Keratinocyte (primary cell): ENCODE measurements around the gene ROBO4. TPM values are rescaled to one million over a fixed set of nuclear protein-coding genes. Genes with fewer than 3 reads are reported as not detected.

ENCODE experiments used
- DNase-seq: peaks from one replicate; pipeline ENCODE4 v3.0.0-alpha.2; 2011; ENCODE audit warnings: low read depth, missing footprints, low spot score
- FAIRE-seq: peaks from 2 replicates; lab custom pipeline; 2011; peaks lifted over from hg19 to GRCh38; lab: Jason Lieb, UNC
- H2AFZ ChIP-seq: 2 replicates; pipeline ENCODE4 v1.6.0; 2012; ENCODE audit warnings: low read length, control low read depth, inconsistent platforms; ENCODE audit not compliant: control insufficient read depth
- H3K27ac ChIP-seq: 2 replicates; pipeline ENCODE4 v1.5.1; 2011; ENCODE audit warnings: low read length; ENCODE audit not compliant: control insufficient read depth, insufficient read depth
- H3K27me3 ChIP-seq: 3 replicates; pipeline ENCODE4 v1.6.0; 2011; ENCODE audit warnings: low read length; ENCODE audit not compliant: control insufficient read depth, insufficient read depth; ENCODE audit errors: extremely low read depth
- H3K36me3 ChIP-seq, 2 experiments: 2 replicates in 1 of 2; 3 replicates in 1 of 2; pipeline ENCODE4 v1.5.1; 2011; ENCODE audit warnings: low read length in 2 of 2, mild to moderate bottlenecking in 1 of 2; ENCODE audit not compliant: control insufficient read depth in 2 of 2, insufficient read depth in 2 of 2; ENCODE audit errors: extremely low read depth in 1 of 2
- H3K4me1 ChIP-seq: 3 replicates; pipeline ENCODE4 v1.5.1; 2011; ENCODE audit warnings: low read length; ENCODE audit not compliant: control insufficient read depth, insufficient read depth; ENCODE audit errors: extremely low read depth
- H3K4me2 ChIP-seq: 3 replicates; pipeline ENCODE4 v1.6.0; 2011; ENCODE audit warnings: low read depth, low read length; ENCODE audit not compliant: control insufficient read depth, insufficient read depth; ENCODE audit errors: extremely low read depth
- H3K4me3 ChIP-seq, 3 experiments: fragments of 200-600 bp in 1 of 3; sonication (generic) in 1 of 3; 2 replicates in 2 of 3; 3 replicates in 1 of 3; pipeline ENCODE4 v1.5.1; 2011 to 2016; ENCODE audit warnings: low read length in 3 of 3, mild to moderate bottlenecking in 3 of 3, control low read depth in 2 of 3, inconsistent platforms in 1 of 3, low read depth in 1 of 3, mixed read lengths in 1 of 3, mixed run types in 1 of 3, moderate library complexity in 1 of 3; ENCODE audit not compliant: control insufficient read depth in 2 of 3, insufficient read depth in 2 of 3; ENCODE audit errors: extremely low read depth in 1 of 3
- H3K79me2 ChIP-seq: 2 replicates; pipeline ENCODE4 v1.6.0; 2012; ENCODE audit warnings: low read length; ENCODE audit not compliant: control insufficient read depth, insufficient read depth
- H3K9ac ChIP-seq: 3 replicates; pipeline ENCODE4 v1.6.0; 2011; ENCODE audit warnings: low read length; ENCODE audit not compliant: control insufficient read depth, insufficient read depth; ENCODE audit errors: extremely low read depth
- H3K9me1 ChIP-seq: 3 replicates; pipeline ENCODE4 v1.6.0; 2011; ENCODE audit warnings: low read length; ENCODE audit not compliant: control insufficient read depth, insufficient read depth; ENCODE audit errors: extremely low read depth
- H3K9me3 ChIP-seq: 2 replicates; pipeline ENCODE4 v1.5.1; 2012; ENCODE audit warnings: low read depth, low read length; ENCODE audit not compliant: control insufficient read depth
- H4K20me1 ChIP-seq: 3 replicates; pipeline ENCODE4 v1.6.0; 2011; ENCODE audit warnings: low read length; ENCODE audit not compliant: control insufficient read depth, insufficient read depth; ENCODE audit errors: extremely low read depth
- EZH2 ChIP-seq: IDR thresholded peaks from one replicate; pipeline ENCODE4 v1.6.1; 2012; ENCODE audit warnings: inconsistent platforms, mild to moderate bottlenecking, low read length, moderate library complexity
- dilution Hi-C: fragments of 300-500 bp; cut with MboI; formaldehyde crosslinking; loops from one replicate; pipeline ENCODE4 v1.7.0; 2020; ENCODE audit warnings: low sequenced_read_pairs; ENCODE audit not compliant: extremely low pct_ligation_motif_present
- polyA plus RNA-seq, 5 experiments: library from polyadenylated mRNA; depleted of rRNA in 3 of 5; stranded (reverse) in 3 of 5; stranded (forward) in 1 of 5; unstranded in 1 of 5; fragments of >200 nt; gene quantifications; 1 replicate in 1 of 5; 2 replicates in 3 of 5; 3 replicates in 1 of 5; pipeline versions ENCODE4 v1.2.1 to v1.2.3, GENCODE V29; 2011 to 2012; ENCODE audit warnings: missing spikeins in 2 of 5, low read depth in 1 of 5, low replicate concordance in 1 of 5
- TF ChIP-seq, protein P1 (sequence below), 3 experiments: IDR thresholded peaks in 1 of 3; conservative IDR thresholded peaks in 1 of 3; optimal IDR thresholded peaks in 1 of 3; 2 replicates in 2 of 3; 3 replicates in 1 of 3; pipeline versions ENCODE3 to v1.5.1; 2011; ENCODE audit warnings: low read length in 3 of 3, mild to moderate bottlenecking in 3 of 3, moderate library complexity in 2 of 3, control low read depth in 1 of 3, inconsistent platforms in 1 of 3; ENCODE audit not compliant: insufficient read depth in 2 of 3; ENCODE audit errors: extremely low read depth in 1 of 3

Gene ROBO4
- polyA plus RNA-seq, 1 donor (not counting 4 experiments of a cell fraction or from before 2014, with no cell fraction given): 0.94 TPM

DNA sequence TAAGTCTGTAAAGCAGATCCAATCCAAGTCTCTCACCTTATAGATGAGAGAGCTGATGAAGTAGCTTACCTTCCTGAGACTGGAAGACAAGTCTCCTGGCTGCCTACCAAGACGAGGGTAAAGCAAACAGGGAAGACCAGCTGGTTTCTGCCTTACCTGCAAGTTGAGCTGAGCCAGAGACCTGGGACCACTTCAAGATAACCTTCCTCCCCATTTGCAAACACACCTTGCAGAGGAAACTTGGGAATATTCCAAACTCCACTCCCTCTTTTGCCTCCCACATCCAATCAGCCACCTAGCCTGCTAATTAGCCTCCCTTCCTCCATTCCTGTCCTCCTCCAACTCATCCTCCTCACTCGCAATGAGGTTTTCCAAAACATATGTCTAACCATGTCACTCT, 55.8 kb downstream of the ROBO4 start:
- no peak for DNase-seq

DNA sequence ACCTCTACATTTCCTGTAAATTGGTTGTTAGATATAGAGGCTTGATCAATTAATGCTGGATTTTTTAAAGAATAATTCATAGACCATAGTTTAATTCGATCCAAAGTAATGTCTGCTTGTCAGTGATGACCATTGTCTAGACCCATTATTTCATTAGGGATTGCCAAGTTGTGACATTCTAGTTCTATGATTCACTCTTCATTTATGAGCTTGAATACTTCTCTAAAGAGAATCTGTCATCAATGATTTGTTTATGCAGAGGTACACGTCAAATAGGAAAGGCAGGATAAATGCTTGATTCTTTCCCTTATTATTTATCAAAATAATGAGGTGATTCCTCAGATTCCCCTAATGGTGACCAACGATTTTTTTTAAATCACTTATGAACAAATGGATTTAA, 56.5 kb downstream of the ROBO4 start:
- Histone ChIP-seq H3K79me2 (no peaks in the 10 kb centered on the region), H4K20me1 (peaks cover 5% of the 10 kb centered on the region), H3K4me2 (no peak overlapping the region), H3K9me1 (no peaks in the 10 kb centered on the region), H3K9me3 (no peaks in the 10 kb centered on the region), H3K36me3 (no peaks in the 10 kb centered on the region), H3K27me3 (peaks cover 81% of the 10 kb centered on the region), H3K4me1 (no peaks in the 10 kb centered on the region), H3K9ac (no peak overlapping the region), H3K4me3 (no peak overlapping the region), H2AFZ (no peak overlapping the region), H3K27ac (no peak overlapping the region)
- DNase-seq (no peak), FAIRE-seq (no peak)
- no peak for TF ChIP-seq EZH2
- TF ChIP-seq, protein P1, sequence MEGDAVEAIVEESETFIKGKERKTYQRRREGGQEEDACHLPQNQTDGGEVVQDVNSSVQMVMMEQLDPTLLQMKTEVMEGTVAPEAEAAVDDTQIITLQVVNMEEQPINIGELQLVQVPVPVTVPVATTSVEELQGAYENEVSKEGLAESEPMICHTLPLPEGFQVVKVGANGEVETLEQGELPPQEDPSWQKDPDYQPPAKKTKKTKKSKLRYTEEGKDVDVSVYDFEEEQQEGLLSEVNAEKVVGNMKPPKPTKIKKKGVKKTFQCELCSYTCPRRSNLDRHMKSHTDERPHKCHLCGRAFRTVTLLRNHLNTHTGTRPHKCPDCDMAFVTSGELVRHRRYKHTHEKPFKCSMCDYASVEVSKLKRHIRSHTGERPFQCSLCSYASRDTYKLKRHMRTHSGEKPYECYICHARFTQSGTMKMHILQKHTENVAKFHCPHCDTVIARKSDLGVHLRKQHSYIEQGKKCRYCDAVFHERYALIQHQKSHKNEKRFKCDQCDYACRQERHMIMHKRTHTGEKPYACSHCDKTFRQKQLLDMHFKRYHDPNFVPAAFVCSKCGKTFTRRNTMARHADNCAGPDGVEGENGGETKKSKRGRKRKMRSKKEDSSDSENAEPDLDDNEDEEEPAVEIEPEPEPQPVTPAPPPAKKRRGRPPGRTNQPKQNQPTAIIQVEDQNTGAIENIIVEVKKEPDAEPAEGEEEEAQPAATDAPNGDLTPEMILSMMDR (optimal IDR thresholded peaks at IDR 0.05 in 1 of 3, IDR thresholded peaks at IDR 0.05 in 1 of 3, conservative IDR thresholded peaks at IDR 0.05 in 1 of 3; ENCODE audit: extremely low read depth in 1 of 3, insufficient read depth in 2 of 3, low read length in 3 of 3): no peak
- dilution Hi-C loops: no loop called here

More for the DNA sequence above, 55.8 kb downstream of the ROBO4 start:
- H3K4me1 ChIP-seq: no peaks in the 10 kb centered on the region
- peaks cover 87% of the 10 kb centered on the region for H3K27me3 ChIP-seq
- no peaks in the 10 kb centered on the region for H3K9me3 ChIP-seq
- FAIRE-seq: no peak
- H3K79me2 ChIP-seq: no peaks in the 10 kb centered on the region
- no peaks in the 10 kb centered on the region for H3K36me3 ChIP-seq
- no peak overlapping the region for H3K27ac ChIP-seq
- no peak overlapping the region for H3K9ac ChIP-seq
- no peak overlapping the region for H3K4me2 ChIP-seq
- peaks cover 5% of the 10 kb centered on the region for H4K20me1 ChIP-seq
- dilution Hi-C loops: no loop called here
- H3K4me3 ChIP-seq: no peak overlapping the region
- no peaks in the 10 kb centered on the region for H3K9me1 ChIP-seq
- no peak overlapping the region for H2AFZ ChIP-seq
- no peak for TF ChIP-seq EZH2
- TF ChIP-seq, protein P1 (optimal IDR thresholded peaks at IDR 0.05 in 1 of 3, IDR thresholded peaks at IDR 0.05 in 1 of 3, conservative IDR thresholded peaks at IDR 0.05 in 1 of 3; ENCODE audit: extremely low read depth in 1 of 3, insufficient read depth in 2 of 3, low read length in 3 of 3): no peak
